Dermis blood vessel endothelial cell (primary cell): ENCODE results near the gene ADRA2C. TPM values are rescaled to one million over a fixed set of nuclear protein-coding genes. Genes with fewer than 3 reads are reported as not detected.
"Not testable (repeated sequence)": the region's sequence is repeated elsewhere in the genome, so short reads cannot be mapped to it uniquely, and the experiment has no call there.

Experiments
- DNase-seq: peaks from one replicate; pipeline ENCODE4 v3.0.0; 2010
- total RNA-seq: library from RNA; depleted of rRNA; stranded (reverse); fragments of >200 nt; gene quantifications from 2 replicates; pipeline ENCODE4 v1.2.3, GENCODE V29; 2014

The ADRA2C gene
- total RNA-seq, 1 donor from 2014 or later = 0.17 TPM

DNA sequence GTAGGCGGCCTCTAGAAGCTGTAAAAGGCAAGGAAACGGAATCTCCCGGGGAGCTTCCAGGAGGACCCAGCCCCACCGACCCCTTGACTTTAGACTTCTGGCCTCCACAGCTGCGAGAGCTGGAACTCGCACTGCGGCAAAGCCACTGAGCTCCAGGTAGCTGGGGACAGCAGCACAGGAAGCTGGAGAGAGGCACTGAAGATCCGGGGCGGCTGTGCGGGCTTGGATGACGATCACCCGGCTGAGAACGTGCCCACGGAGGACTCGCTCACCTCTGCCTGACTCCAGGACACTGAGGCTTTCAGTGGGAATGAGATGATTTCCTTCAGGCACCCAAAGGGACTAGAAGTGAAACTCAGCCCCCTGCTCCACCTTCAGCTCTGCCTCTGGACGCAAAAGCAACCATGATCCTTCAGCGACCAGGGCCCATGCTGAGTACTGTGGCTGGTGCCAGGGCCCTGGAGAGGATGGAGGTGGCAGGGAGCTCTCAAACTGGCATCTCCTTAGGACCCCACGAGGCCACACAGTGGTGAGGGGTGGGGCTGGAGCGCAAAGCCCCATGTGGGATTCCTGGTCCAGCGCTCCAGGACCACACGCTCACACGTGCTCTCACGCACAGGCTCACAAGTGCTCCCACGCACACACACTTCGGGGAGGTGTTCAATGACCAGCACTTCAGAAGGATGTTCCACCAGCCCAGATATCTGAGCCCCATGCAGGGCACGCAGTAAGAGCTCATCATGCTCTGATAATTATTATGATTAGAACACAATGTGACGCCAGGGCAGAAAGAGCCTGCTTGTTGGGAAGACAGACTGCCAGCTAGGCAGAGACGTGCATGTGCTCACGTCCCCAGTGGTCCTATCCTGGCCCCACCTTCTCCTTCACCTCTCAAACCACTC is 47.2 kb downstream of the ADRA2C start:
- DNase-seq = no peak

DNA sequence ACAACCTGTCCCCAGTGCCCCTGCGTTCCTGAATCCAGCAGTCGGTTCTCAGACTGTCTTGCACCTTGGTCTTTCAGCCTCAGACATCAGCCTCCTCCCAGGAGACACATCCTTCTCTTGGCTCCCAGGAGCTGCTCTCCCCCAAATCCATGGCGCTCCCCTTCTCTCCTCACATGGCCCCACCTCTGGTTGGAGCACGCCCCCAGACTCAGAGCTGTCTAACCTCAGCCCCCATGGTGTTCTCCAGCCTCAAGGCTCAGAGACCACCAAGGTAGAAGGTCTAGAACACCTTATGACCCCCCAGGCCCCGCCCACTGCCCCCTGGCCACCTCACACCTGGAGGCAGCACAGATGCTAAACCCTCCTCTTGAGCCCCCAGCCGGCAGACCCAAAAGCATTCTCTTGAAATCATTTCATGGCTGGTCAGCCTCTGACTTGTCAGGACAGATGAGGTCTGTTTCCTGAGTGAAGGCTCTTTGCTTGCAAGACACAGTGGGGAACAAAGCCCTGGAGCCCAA is 47.9 kb downstream of the ADRA2C start:
- DNase-seq = no peak

DNA sequence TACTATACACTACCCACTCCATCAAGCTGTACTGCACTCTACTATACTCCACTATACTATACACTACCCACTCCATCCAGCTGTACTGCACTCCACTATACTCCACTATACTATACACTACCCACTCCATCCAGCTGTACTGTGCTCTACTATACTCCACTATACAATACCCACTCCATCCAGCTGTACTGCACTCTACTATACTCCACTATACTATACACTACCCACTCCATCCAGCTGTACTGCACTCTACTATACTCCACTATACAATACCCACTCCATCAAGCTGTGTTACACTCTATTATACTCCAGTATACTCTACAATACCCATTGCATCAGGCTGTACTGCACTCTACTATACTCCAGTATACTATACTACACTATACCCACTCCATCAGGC is 48.7 kb downstream of the ADRA2C start:
- DNase-seq = not testable (repeated sequence)

DNA sequence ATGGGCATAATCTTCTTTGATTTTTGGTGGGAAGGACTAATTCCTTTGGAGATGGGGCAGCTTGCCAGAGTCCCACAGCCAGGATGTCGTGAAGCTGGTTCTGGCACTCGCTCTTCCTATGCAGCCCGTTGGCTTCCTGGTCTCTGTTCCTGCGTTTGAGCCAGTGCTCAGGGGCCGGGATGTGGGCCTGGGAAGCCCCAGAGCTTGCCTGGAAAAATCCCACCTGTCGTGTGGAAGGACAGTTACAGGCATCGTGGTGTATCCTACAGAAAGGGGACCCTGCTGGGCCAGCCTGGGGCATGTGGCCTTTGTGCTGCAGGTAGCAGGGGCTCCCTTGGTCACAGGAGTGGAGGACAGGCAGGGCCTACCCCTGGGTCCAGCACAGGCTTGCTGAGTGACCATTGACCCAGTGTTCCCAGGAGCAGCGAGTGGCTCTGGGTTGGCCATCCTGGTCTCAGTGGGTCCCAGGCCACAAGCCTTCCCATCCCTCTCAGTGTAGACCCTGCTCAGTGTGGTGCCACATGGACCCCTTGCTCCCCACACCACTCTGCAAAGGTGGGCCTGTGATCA is 50.2 kb downstream of the ADRA2C start:
- no peak for DNase-seq

DNA sequence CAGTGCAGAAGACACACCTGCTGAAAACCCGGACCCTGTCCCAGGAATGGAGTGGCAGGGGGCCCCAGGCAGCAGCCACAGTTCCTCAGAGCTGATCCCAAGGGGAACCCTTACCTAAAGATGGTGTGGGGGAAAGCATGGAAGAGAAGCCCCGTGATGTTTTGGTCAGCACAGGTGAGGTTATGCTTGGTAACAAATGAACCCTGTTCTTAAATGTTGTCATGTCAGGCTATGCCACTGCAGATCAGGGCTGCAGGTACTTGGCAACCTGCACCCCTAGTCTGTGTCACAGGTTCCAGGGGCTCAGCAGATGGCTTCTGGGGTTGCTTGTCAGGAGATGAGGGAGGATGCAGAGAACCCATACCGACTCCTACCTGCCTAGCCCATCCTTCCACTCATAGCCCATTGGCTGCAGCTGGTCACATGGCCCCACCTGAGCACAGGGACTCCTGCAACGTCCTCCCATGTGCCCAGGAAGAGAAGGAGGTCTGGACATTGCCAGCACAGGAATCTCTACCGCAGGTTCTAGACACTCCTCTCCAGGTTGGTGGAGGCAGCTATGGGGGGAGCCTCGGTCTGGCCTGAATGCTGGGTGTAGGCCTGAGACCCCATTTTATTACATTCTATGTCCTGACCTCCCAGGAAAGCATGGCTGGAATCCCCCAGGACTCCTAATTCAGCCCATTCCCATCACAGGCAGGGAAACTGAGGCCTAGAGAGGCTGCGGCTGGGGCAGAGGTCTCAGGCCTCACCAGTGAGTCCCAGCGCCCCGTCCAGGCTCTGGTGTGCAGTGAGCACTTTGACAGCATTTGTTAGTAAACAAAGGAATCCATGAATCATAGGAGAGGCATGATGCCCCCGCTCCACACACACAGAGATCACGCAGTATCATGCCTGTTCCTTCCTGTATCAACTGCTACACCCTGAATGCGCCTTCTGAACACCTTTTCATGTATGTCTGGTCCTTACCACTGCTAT is 51.1 kb downstream of the ADRA2C start:
- no peak for DNase-seq

Other genes starting within 250 kb of the ADRA2C start
- 120 and 175 TPM in 2 replicates for gene LRPAP1, start 234.0 kb upstream of the ADRA2C start, total RNA-seq